Prostate gland (tissue), 2 donors: ENCODE measurements around the gene RMI2.

Experiments used
- CTCF ChIP-seq, 4 experiments: fragments of 200-600 bp in 2 of 4; fragments of 450-650 bp in 2 of 4; sonication (generic) in 2 of 4; IDR thresholded peaks; 1 replicate in 3 of 4; 2 replicates in 1 of 4; pipeline ENCODE4 v1.5.1; 2016 to 2019; ENCODE audit warnings: antibody characterized with exemption in 4 of 4, mild to moderate bottlenecking in 2 of 4, moderate library complexity in 2 of 4
- POLR2A ChIP-seq: fragments of 450-650 bp; IDR thresholded peaks from one replicate; pipeline ENCODE4 v1.6.1; 2016; ENCODE audit warnings: antibody characterized with exemption, mild to moderate bottlenecking
- POLR2AphosphoS5 ChIP-seq: sonication (generic); formaldehyde crosslinking; IDR thresholded peaks from one replicate; pipeline ENCODE4 v1.6.1; 2017; ENCODE audit warnings: antibody characterized with exemption

GRCh38 chr16:11395949-11396240, 50.6 kb downstream of the RMI2 start:
- TF ChIP-seq CTCF (IDR thresholded peaks at IDR 0.05) (no peak), POLR2AphosphoS5 (no peak), POLR2A (no peak)
